Loucy (cell line): ENCODE measurements around the gene UMODL1.

Experiments
- CTCF ChIP-seq: fragments of 200-600 bp; sonication (generic); conservative IDR thresholded peaks from 2 replicates; pipeline ENCODE4 v1.5.1; 2014; ENCODE audit warnings: mild to moderate bottlenecking, antibody characterized with exemption, low read length
- EZH2phosphoT487 ChIP-seq: fragments of 200-600 bp; IDR thresholded peaks from 2 replicates; pipeline ENCODE4 v1.6.1; 2018; ENCODE audit warnings: antibody characterized with exemption, mild to moderate bottlenecking, moderate library complexity, borderline replicate concordance

DNA sequence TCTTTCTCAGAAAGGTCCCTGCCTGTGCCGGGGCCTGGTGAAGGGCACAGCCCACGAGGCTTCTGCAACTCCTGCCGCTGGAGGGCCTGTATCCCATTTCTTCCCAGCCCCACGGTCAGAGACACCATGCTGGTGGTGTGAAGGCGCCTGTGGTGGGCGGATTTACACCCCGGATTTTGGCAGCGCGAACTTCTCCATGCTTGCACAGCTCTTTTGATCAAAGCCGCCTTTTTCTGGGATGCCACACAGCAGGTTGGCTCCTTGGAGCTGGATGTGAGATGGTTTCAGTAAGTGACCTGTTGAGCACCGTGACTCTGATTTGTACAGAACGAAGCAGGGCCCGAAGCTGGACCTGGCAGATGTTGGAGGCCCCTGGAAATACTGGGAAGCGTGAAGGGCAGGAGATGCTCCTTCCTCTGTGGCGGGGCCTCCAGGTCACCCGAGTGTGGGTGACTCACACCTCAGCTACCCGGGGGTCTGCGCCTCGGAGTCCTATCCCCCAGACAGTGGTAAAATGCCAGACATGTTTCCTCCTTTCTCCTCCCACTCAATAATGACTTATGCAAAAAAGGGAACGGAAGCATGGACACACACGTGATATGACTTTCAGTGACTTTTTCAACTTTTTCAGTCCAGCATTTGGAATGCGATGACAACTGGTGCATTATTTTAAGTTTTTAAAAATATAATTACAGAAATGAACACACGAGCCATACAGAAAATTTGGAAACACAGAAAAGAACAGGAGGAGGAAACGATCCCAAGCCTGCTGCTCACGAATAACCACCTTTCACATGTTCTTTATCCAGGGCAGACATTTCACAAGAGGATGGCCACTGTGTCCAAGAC is 9.0 kb downstream of the UMODL1 start:
- no peak for TF ChIP-seq CTCF
- no peak for TF ChIP-seq EZH2phosphoT487
